PC-9 (cell line): ENCODE measurements around the gene WFDC12. TPM values are rescaled to one million over a fixed set of nuclear protein-coding genes. Genes with fewer than 3 reads are reported as not detected.

Experiments used
- Bru-seq: library from RNA; stranded (reverse); fragments of 400-500 nt; gene quantifications from one replicate; lab custom pipeline; 2021; lab: Mats Ljungman, UMichigan
- BruChase-seq, 2 experiments: library from RNA; stranded (reverse); fragments of 400-500 nt; gene quantifications; one replicate each; lab custom pipeline; 2021; lab: Mats Ljungman, UMichigan
- BruUV-seq: library from RNA; stranded (reverse); fragments of 400-500 nt; replicated peaks from 2 replicates; lab custom pipeline; 2021; lab: Mats Ljungman, UMichigan
- CTCF ChIA-PET: fragments of 300-600 bp; sonication (Branson Sonifier 250); formaldehyde crosslinking; loops from one replicate; lab custom pipeline; 2022; ENCODE audit warnings: antibody characterized with exemption; lab: Charles Lee
- POLR2A ChIA-PET: fragments of 300-600 bp; sonication (Branson Sonifier 250); formaldehyde crosslinking; loops from one replicate; lab custom pipeline; 2022; ENCODE audit warnings: antibody characterized with exemption; ENCODE audit not compliant: unreplicated experiment; lab: Charles Lee
- DNase-seq, 2 experiments: peaks; one replicate each; pipeline versions ENCODE4 v3.0.0 to v3.0.0-alpha.2; 2015 to 2022; ENCODE audit warnings: mixed read lengths in 1 of 2
- H2AFZ ChIP-seq: fragments of 200-600 bp; sonication (generic); 2 replicates; pipeline ENCODE4 v1.8.1; 2017; ENCODE audit warnings: antibody characterized with exemption
- H3F3A ChIP-seq: fragments of 200-600 bp; sonication (generic); 2 replicates; pipeline ENCODE4 v1.8.1; 2017; ENCODE audit warnings: antibody characterized with exemption, mild to moderate bottlenecking, low read depth; ENCODE audit not compliant: insufficient read depth
- H3K27ac ChIP-seq: fragments of 200-600 bp; sonication (generic); 2 replicates; pipeline ENCODE4 v1.6.1; 2016; ENCODE audit warnings: mixed run types
- H3K27me3 ChIP-seq: fragments of 200-600 bp; sonication (generic); 2 replicates; pipeline ENCODE4 v1.6.1; 2016; ENCODE audit warnings: low read depth, mixed run types; ENCODE audit not compliant: insufficient read depth
- H3K36me3 ChIP-seq: fragments of 200-600 bp; sonication (generic); 2 replicates; pipeline ENCODE4 v1.6.1; 2016; ENCODE audit warnings: low read depth, mixed run types
- H3K4me1 ChIP-seq: fragments of 200-600 bp; sonication (generic); replicated peaks from 2 replicates; pipeline ENCODE4 v1.6.1; 2016; ENCODE audit warnings: mixed run types; ENCODE audit not compliant: insufficient read depth
- H3K4me2 ChIP-seq: fragments of 200-600 bp; sonication (generic); 2 replicates; pipeline ENCODE4 v1.6.1; 2017; ENCODE audit warnings: mixed run types
- H3K4me3 ChIP-seq: fragments of 200-600 bp; sonication (generic); 2 replicates; pipeline ENCODE4 v1.6.1; 2016; ENCODE audit warnings: mixed run types
- H3K79me2 ChIP-seq: fragments of 200-600 bp; sonication (generic); 2 replicates; pipeline ENCODE4 v1.6.1; 2017; ENCODE audit warnings: low read depth, mixed run types
- H3K9me2 ChIP-seq: fragments of 200-600 bp; sonication (generic); 2 replicates; pipeline ENCODE4 v1.8.1; 2017; ENCODE audit warnings: mild to moderate bottlenecking; ENCODE audit not compliant: insufficient read depth
- H3K9me3 ChIP-seq: fragments of 200-600 bp; sonication (generic); 2 replicates; pipeline ENCODE4 v1.8.1; 2016; ENCODE audit warnings: low read depth; ENCODE audit not compliant: insufficient read depth
- H4K20me1 ChIP-seq: fragments of 200-600 bp; sonication (generic); 2 replicates; pipeline ENCODE4 v1.8.1; 2017; ENCODE audit not compliant: insufficient read depth
- CTCF ChIP-seq: fragments of 200-600 bp; sonication (generic); conservative IDR thresholded peaks from 2 replicates; pipeline ENCODE4 v1.6.1; 2017; ENCODE audit warnings: mixed run types, antibody characterized with exemption, mild to moderate bottlenecking, moderate library complexity
- EZH2 ChIP-seq: fragments of 200-600 bp; sonication (generic); IDR thresholded peaks from 2 replicates; pipeline ENCODE4 v1.8.0; 2017; ENCODE audit warnings: antibody characterized with exemption, low read depth
- intact Hi-C: fragments of 100-400 bp; cut with micrococcal nuclease; formaldehyde crosslinking; loops from one replicate; pipeline ENCODE4 v1.10.0; 2022; ENCODE audit not compliant: unreplicated experiment
- long read RNA-seq: library from polyadenylated mRNA; stranded (forward); transcript quantifications from one replicate; pipeline ENCODE4 v2.0.0, GENCODE V29; 2022
- total RNA-seq: library from RNA; stranded (reverse); gene quantifications from 2 replicates; pipeline ENCODE4 v1.2.3, GENCODE V29; 2021

The WFDC12 gene
- total RNA-seq = not detected in 2 replicates
- not detected for Bru-seq, nascent RNA
- percentile 24 among the genes with signal in this experiment for BruChase-seq, experiment 1, labeled RNA remaining after a 2-hour chase
- BruChase-seq, experiment 2, labeled RNA remaining after a 6-hour chase = percentile 23 among the genes with signal in this experiment
- long read RNA-seq = 0 reads

- H3F3A ChIP-seq = peaks cover 6% of the 10 kb centered on the region; the same call in 1 of the 2 replicates
- H3K27ac ChIP-seq = no peak within 1 kb of the TSS
- H3K4me1 ChIP-seq = peaks cover 13% of the 10 kb centered on the region; the same call in 1 of the 2 replicates
- no peak within 1 kb of the TSS for H3K4me2 ChIP-seq
- no peaks in the 10 kb centered on the region for H3K36me3 ChIP-seq
- H3K9me3 ChIP-seq = no peaks in the 10 kb centered on the region
- no peak within 1 kb of the TSS for H2AFZ ChIP-seq
- intact Hi-C loops = no loop called here
- no peaks in the 10 kb centered on the region for H3K27me3 ChIP-seq
- no peaks in the 10 kb centered on the region for H4K20me1 ChIP-seq
- no peaks in the 10 kb centered on the region for H3K79me2 ChIP-seq
- no peak within 1 kb of the TSS for H3K4me3 ChIP-seq
- TF ChIP-seq CTCF (no peak), EZH2 (no peak)
- POLR2A ChIA-PET = no interaction called here
- no peak for DNase-seq
- CTCF ChIA-PET = interaction anchor here (0.5 to 0.6 kb wide), 2 partner anchors 28 to 1651 kb away, joined by 3 to 7 read pairs; no protein-coding TSS in a partner anchor
- no TSS peak for BruUV-seq
- H3K9me2 ChIP-seq = no peaks in the 10 kb centered on the region
Observed at GRCh38 chr20:45124365-45124764, at the start of gene WFDC12. WFDC12 (minus strand) TSS chr20:45124465; CDS start chr20:45124447, 18 bp downstream.

- intact Hi-C loops = no loop called here
- Histone ChIP-seq H3K4me1 (peaks cover 48% of the 10 kb centered on the region), H3K27me3 (no peaks in the 10 kb centered on the region), H2AFZ (peak overlapping the region; percentile 13; the same call in 1 of the 2 replicates), H4K20me1 (no peaks in the 10 kb centered on the region), H3K9me3 (peaks cover 10% of the 10 kb centered on the region; the same call in 1 of the 2 replicates), H3F3A (peaks cover 51% of the 10 kb centered on the region), H3K4me2 (peak overlapping the region; percentile 70), H3K79me2 (peaks cover 13% of the 10 kb centered on the region), H3K36me3 (no peaks in the 10 kb centered on the region), H3K9me2 (no peaks in the 10 kb centered on the region), H3K27ac (peak overlapping the region; percentile 96), H3K4me3 (peak overlapping the region; percentile 13; the same call in 1 of the 2 replicates)
- ChIA-PET CTCF (no interaction called here), POLR2A (no interaction called here)
- peak in 1 of 2 experiments; percentile 49 for DNase-seq
- BruUV-seq = no TSS peak
- TF ChIP-seq CTCF = no peak
- TF ChIP-seq EZH2 = no peak
Observed at GRCh38 chr20:45173522-45173921, 49.3 kb upstream of the WFDC12 start.

- H3K27ac ChIP-seq = no peak overlapping the region
- H3K4me2 ChIP-seq = no peak overlapping the region
- CTCF ChIA-PET = no interaction called here
- H2AFZ ChIP-seq = no peak overlapping the region
- intact Hi-C loops = no loop called here
- H3F3A ChIP-seq = no peaks in the 10 kb centered on the region
- H3K79me2 ChIP-seq = no peaks in the 10 kb centered on the region
- H4K20me1 ChIP-seq = no peaks in the 10 kb centered on the region
- POLR2A ChIA-PET = no interaction called here
- H3K9me2 ChIP-seq = no peaks in the 10 kb centered on the region
- DNase-seq = no peak
- no peaks in the 10 kb centered on the region for H3K36me3 ChIP-seq
- no peaks in the 10 kb centered on the region for H3K27me3 ChIP-seq
- no peak overlapping the region for H3K4me3 ChIP-seq
- H3K4me1 ChIP-seq = no peaks in the 10 kb centered on the region
- H3K9me3 ChIP-seq = peaks cover 9% of the 10 kb centered on the region
- BruUV-seq = no TSS peak
- TF ChIP-seq EZH2 = no peak
- no peak for TF ChIP-seq CTCF
Observed at GRCh38 chr20:45164906-45165305, 40.6 kb upstream of the WFDC12 start.
